DMS153 treated with DMSO at 0.1 percent for 48 hours (cell line): ENCODE measurements around the gene KRT12.
A peak's percentile ranks its signal among the peaks of the same experiment; 100 is the strongest.

ENCODE experiments used
- DNase-seq: peaks from one replicate; lab custom pipeline; 2025; ENCODE audit not compliant: unreplicated experiment; lab: John Stamatoyannopoulos, UW

Gene KRT12

DNA sequence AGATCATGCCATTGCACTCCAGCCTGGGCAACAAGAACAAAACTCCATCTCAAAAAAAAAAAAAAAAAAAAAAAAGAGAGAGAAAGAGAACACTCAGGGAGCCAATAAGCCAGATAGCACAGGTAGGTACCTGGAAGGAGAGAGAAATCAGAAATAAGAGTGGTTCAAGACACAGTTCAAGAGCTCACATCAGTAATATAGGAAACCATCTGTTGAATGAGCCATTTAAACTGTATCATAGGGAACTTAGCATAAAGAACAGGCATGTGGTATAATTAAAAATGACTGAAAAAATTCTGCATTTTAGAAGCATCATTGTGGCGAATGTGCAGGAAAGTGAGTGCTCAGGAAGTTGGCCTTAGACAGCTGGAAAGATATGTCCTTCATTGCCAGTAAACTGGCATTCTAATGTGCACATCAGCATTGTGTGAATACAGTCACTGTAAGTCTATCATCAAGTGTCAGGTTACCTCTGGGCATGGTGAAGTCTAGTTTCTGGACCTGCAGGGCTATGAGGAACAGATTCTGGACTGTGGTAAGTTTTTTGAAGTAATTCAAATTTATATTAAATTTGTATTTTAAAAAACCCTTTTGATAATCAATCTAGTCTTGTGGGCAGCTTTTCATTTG lies 20.4 kb downstream of the KRT12 start:
- DNase-seq, result no peak

- no peak for DNase-seq
Measured at GRCh38 chr17:40844671-40845107, 22.3 kb downstream of the KRT12 start.

DNA sequence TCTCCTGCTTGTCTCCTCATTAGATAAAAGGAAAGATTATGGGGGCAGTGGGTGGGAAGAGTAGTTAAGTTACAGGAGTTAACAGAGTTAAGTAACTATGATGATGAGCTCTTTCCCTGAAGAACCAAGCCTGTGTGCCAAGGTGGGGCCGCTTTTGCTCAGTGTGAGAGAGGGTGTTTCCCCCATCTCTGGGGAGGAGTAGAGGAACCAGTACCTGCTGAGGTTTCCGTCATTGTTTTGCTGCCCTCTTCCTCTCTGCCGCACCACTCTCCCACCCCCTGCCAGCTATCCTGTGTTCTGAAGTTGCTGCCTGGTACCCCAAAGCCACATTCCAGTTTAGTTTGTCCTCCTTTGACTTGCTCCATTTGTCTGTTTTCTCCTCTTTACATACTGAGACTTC lies 23.8 kb downstream of the KRT12 start:
- no peak for DNase-seq

DNA sequence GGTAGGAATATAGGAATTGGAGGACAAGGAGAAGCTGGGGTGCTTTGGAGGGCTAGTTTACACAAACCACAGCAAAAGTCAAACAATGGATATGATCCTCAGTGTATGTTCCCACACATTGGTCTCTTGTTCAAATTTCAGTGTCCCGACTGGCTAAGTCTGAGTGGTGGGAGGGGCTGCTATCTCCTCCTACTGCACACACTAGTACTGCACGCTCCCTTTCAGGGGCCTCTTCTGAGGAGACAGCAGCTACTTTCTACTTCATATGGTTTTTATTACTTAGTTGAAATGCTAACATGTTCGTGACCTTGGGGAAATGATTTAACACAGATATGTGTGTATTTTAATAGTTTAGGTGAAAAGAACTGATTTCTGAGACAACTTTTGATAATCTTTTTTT lies 25.8 kb downstream of the KRT12 start:
- DNase-seq, result no peak

DNA sequence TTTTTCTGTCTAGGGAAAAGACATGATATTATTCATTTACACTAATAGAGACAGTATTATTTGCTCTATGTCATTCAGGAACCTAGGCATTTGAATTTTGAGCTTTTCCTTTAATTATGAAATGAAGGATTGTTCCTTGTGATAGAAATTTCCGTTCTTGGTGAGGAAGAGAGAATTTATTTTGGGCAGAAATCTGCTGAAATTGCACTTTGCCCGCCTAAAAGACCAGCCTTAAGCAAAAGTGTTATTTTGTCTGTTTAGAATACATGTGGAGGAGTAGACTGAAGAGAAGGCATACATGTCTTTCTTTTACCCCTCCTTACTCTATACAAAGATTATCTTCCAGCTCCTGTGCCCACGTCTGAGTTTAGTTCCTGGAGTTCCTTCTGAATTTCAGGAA lies 27.8 kb downstream of the KRT12 start:
- DNase-seq, result no peak

GRCh38 chr17:40836020-40836419 lies 31.0 kb downstream of the KRT12 start:
- no peak for DNase-seq

- no peak for DNase-seq
Measured at GRCh38 chr17:40833882-40834281, 33.1 kb downstream of the KRT12 start.

DNA sequence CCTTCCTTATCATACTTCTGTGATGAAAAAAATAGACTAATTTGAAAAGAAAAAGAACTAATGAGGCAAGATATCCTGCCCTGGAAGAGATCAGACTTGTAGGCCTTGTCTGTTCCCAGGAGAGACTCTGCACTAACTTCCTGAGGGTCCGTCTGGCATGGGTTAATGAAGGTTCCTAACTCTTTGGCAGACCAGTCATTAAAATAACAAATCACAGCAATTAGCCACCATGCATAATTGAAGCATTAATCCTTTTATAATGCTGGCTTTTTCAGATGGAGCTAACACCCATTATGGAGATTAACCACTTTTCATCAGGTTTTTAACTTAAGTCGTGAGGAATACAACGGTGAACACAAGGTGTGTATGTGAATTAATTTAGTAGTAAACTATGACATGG lies 34.2 kb downstream of the KRT12 start:
- no peak for DNase-seq

DNA sequence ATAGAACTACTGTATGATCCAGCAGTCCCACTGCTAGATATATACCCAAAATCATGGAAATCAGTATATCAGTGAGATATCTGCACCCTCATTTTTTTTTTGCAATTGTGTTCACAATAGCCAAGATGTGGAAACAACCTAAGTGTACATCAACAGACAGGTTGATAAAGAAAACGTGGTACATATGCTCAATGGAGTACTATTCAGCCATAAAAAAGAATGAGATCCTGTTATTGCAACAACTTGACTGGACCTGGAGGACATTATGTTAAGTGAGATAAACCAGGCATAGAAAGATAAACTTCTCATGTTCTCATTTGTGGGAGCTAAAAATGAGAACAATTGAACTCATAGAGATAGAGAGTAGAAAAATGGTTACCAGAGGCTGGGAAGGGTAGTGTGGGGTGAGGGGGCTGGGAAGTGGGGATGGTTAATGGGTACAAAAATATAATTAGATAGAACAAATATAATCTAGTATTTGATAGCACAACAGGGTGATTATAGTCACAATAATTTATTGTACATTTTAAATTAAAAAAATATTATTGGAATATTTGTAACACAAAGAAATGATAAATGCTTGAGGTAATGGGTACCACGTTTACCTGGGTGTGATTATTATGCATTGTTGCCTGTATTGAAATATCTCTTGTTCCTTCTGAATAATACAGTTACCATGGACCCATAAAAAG lies 36.8 kb downstream of the KRT12 start:
- no peak for DNase-seq

DNA sequence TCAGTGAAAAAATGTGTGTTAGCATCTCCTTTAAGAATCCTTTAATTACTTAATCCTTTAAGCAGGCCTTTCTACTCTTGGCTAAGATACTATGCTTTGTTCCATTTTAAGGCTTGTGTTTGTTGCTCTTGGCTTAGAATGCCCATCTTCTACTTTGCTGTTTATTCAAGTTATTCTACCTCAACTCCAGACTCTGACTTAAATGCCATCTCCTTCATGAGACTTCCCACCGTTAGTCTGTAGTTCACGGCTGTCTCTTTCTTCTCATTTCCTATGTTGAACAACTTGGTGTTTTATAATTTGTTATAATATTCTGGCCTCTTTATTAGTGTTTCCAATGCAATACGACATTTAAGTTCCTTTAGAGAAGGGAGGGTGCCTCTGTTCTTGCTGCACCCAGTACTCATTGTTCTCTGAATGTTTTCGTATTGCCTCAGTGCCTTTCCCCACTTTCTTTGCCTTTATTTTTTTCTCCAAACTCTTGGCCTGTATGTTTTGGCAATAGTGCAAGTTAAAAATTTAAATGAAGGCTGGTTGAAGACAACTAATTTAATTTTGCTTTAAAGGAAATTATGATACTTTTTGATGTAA lies 38.5 kb downstream of the KRT12 start:
- no peak for DNase-seq

DNA sequence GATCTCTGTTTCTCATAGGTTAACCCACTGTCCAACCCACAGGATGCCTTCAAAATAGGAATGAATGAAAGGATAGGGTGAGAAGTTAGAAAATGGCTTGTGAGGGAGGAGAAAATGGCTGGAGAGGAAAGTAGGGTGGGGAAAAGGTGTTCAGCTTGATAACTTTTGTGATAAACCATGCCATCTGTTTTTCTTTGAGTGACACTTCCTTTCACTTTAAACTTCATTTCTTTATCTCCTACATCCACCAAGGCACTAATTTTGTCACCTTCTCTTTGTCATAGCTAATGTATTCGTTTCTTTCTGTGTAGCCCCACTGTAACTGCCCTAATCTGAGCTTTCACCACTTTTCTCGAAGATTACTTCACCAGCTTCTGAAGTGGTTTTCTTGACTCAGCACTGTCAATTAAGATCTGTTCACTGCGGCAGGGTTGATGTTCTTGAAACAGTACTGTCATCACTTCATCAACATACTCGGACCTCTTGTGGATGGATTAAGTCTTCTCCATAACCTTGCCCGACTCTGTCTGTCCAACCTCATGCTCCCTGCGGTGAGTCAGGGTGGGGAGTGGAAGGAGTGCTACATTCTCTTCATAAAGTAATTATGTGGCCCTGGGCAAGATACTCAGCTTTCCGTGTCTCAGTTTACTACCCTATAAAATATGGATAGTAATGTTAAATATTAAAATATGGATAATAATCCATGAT lies 39.1 kb downstream of the KRT12 start:
- no peak for DNase-seq

- no peak for DNase-seq
Measured at GRCh38 chr17:40825599-40825998, 41.4 kb downstream of the KRT12 start.

- DNase-seq, result no peak
Measured at GRCh38 chr17:40824015-40824832, 42.8 kb downstream of the KRT12 start.

- DNase-seq, result no peak
Measured at GRCh38 chr17:40822132-40822812, 44.8 kb downstream of the KRT12 start, which contains the start of gene KRT10. TSS of gene KRT10 (minus strand) at chr17:40822614. CDS start at chr17:40822585, 29 bp downstream.

GRCh38 chr17:40821536-40821935 lies 45.5 kb downstream of the KRT12 start:
- no peak for DNase-seq

GRCh38 chr17:40820228-40820838 lies 46.7 kb downstream of the KRT12 start:
- DNase-seq, result no peak

GRCh38 chr17:40819528-40820125 lies 47.4 kb downstream of the KRT12 start:
- DNase-seq, result no peak

DNA sequence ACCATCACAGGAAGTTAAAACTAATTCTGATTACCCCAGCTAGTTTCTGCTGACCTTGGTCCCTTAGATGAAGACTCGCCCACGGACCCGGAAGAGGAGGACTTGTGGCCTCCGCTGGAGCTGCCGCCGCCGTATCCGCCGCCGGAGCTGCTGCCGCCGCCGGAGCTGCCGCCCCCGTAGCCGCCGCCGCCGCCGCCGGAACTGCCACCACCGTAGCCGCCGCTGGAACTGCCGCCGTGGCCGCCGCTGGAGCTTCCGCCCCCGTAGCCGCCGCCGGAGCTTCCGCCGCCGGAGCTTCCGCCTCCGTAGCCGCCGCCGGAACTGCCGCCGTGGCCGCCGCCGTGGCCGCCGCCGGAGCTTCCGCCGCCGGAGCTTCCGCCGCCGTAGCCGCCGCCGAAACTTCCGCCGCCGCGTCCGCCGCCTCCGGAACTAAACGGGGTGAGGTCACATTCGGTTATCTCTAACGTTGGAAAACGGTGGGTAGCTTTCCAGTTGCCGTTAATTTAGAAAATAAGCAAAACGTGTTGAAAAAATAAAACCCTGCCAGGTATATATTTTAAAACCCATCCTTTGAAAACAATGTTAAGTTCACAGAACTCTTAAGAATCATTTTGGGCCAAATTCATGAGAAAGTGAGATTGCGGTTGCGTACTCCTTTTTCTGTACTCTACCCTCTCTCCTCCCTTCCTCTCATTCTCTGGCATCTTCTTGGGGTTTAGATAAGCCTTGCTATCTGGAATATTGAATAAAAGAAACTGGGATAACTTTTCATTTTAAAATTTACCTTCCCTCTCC lies 48.1 kb downstream of the KRT12 start:
- DNase-seq, result peak; percentile 61

- no peak for DNase-seq
Measured at GRCh38 chr17:40818343-40818732, 48.7 kb downstream of the KRT12 start.
